H7 (cell line): ENCODE measurements around the gene MRPL3. TPM values are rescaled to one million over a fixed set of nuclear protein-coding genes. Genes with fewer than 3 reads are reported as not detected.
"Not testable (repeated sequence)": the region's sequence is repeated elsewhere in the genome, so short reads cannot be mapped to it uniquely, and the experiment has no call there.

ENCODE experiments used
- DNase-seq: peaks from one replicate; pipeline ENCODE4 v3.0.0; 2012
- H3K27me3 ChIP-seq: 2 replicates; pipeline ENCODE4 v1.6.0; 2011; ENCODE audit warnings: mild to moderate bottlenecking, low read length; ENCODE audit not compliant: control insufficient read depth, insufficient read depth
- H3K36me3 ChIP-seq: replicated peaks from 2 replicates; pipeline ENCODE4 v1.5.1; 2011; ENCODE audit warnings: low read length; ENCODE audit not compliant: control insufficient read depth, insufficient read depth
- H3K4me3 ChIP-seq: 2 replicates; pipeline ENCODE4 v1.5.1; 2011; ENCODE audit warnings: low read depth, mild to moderate bottlenecking, control low read depth, low read length, moderate library complexity; ENCODE audit not compliant: insufficient read depth
- total RNA-seq: library from RNA; depleted of rRNA; stranded (reverse); fragments of >200 nt; shearing (Covaris generic); gene quantifications from 2 replicates; pipeline ENCODE4 v1.2.3, GENCODE V29; 2014

The MRPL3 gene
- total RNA-seq, 1 experiment from 2014 or later = 248 TPM

GRCh38 chr3:131532645-131533044 lies 29.9 kb upstream of the MRPL3 start:
- Histone ChIP-seq H3K4me3 (no peak overlapping the region), H3K36me3 (no peaks in the 10 kb centered on the region), H3K27me3 (no peaks in the 10 kb centered on the region)
- DNase-seq = no peak

- no peaks in the 10 kb centered on the region for H3K27me3 ChIP-seq
- H3K4me3 ChIP-seq = no peak overlapping the region
- DNase-seq = no peak
- H3K36me3 ChIP-seq = no peaks in the 10 kb centered on the region
Observed at GRCh38 chr3:131530843-131531242, 28.1 kb upstream of the MRPL3 start.

GRCh38 chr3:131530388-131530787 lies 27.6 kb upstream of the MRPL3 start:
- no peaks in the 10 kb centered on the region for H3K36me3 ChIP-seq
- H3K4me3 ChIP-seq = no peak overlapping the region
- no peak for DNase-seq
- no peaks in the 10 kb centered on the region for H3K27me3 ChIP-seq

GRCh38 chr3:131526801-131527347 lies 24.1 kb upstream of the MRPL3 start:
- Histone ChIP-seq H3K27me3 (no peaks in the 10 kb centered on the region), H3K36me3 (no peaks in the 10 kb centered on the region), H3K4me3 (no peak overlapping the region)
- DNase-seq = peak; percentile 86

- H3K4me3 ChIP-seq = no peak overlapping the region
- no peaks in the 10 kb centered on the region for H3K36me3 ChIP-seq
- H3K27me3 ChIP-seq = no peaks in the 10 kb centered on the region
- no peak for DNase-seq
Observed at GRCh38 chr3:131518680-131519079, 15.9 kb upstream of the MRPL3 start.

- Histone ChIP-seq H3K4me3 (no peak overlapping the region), H3K27me3 (no peaks in the 10 kb centered on the region), H3K36me3 (peaks cover 3% of the 10 kb centered on the region; the same call in 1 of the 2 replicates)
- DNase-seq = no peak
Observed at GRCh38 chr3:131505421-131505820, 2.6 kb upstream of the MRPL3 start.

GRCh38 chr3:131503320-131503635 lies 507 bp upstream of the MRPL3 start:
- H3K27me3 ChIP-seq = no peaks in the 10 kb centered on the region
- H3K36me3 ChIP-seq = peaks cover 12% of the 10 kb centered on the region
- DNase-seq = no peak
- peak overlapping the region; percentile 90 for H3K4me3 ChIP-seq

GRCh38 chr3:131501949-131502348 lies 822 bp downstream of the MRPL3 start:
- Histone ChIP-seq H3K36me3 (peaks cover 21% of the 10 kb centered on the region), H3K4me3 (peak overlapping the region; percentile 90), H3K27me3 (no peaks in the 10 kb centered on the region)
- peak; percentile 13 for DNase-seq

- no peaks in the 10 kb centered on the region for H3K27me3 ChIP-seq
- no peak overlapping the region for H3K4me3 ChIP-seq
- DNase-seq = no peak
- H3K36me3 ChIP-seq = peaks cover 20% of the 10 kb centered on the region
Observed at GRCh38 chr3:131494706-131495105, 8.1 kb downstream of the MRPL3 start.

- H3K36me3 ChIP-seq = peaks cover 7% of the 10 kb centered on the region
- H3K4me3 ChIP-seq = no peak overlapping the region
- no peaks in the 10 kb centered on the region for H3K27me3 ChIP-seq
- DNase-seq = no peak
Observed at GRCh38 chr3:131491775-131492174, 11.0 kb downstream of the MRPL3 start.

- Histone ChIP-seq H3K4me3 (no peak overlapping the region), H3K27me3 (no peaks in the 10 kb centered on the region), H3K36me3 (peaks cover 7% of the 10 kb centered on the region)
- DNase-seq = no peak
Observed at GRCh38 chr3:131491084-131491483, 11.7 kb downstream of the MRPL3 start.

GRCh38 chr3:131486545-131486944 lies 16.2 kb downstream of the MRPL3 start:
- not testable (repeated sequence) for H3K27me3 ChIP-seq, H3K4me3 ChIP-seq, H3K36me3 ChIP-seq, DNase-seq

GRCh38 chr3:131485119-131485518 lies 17.7 kb downstream of the MRPL3 start:
- no peak overlapping the region for H3K4me3 ChIP-seq
- DNase-seq = no peak
- H3K36me3 ChIP-seq = peaks cover 3% of the 10 kb centered on the region
- H3K27me3 ChIP-seq = no peaks in the 10 kb centered on the region

GRCh38 chr3:131484496-131485111 lies 18.2 kb downstream of the MRPL3 start:
- H3K4me3 ChIP-seq = no peak overlapping the region
- H3K36me3 ChIP-seq = peaks cover 3% of the 10 kb centered on the region
- H3K27me3 ChIP-seq = no peaks in the 10 kb centered on the region
- no peak for DNase-seq

GRCh38 chr3:131480116-131480515 lies 22.7 kb downstream of the MRPL3 start:
- Histone ChIP-seq H3K27me3 (no peaks in the 10 kb centered on the region), H3K4me3 (no peak overlapping the region), H3K36me3 (peaks cover 5% of the 10 kb centered on the region)
- no peak for DNase-seq

GRCh38 chr3:131477813-131478212 lies 25.0 kb downstream of the MRPL3 start:
- no peak overlapping the region for H3K4me3 ChIP-seq
- no peak for DNase-seq
- H3K27me3 ChIP-seq = no peaks in the 10 kb centered on the region
- peaks cover 2% of the 10 kb centered on the region for H3K36me3 ChIP-seq
